Measurements from ENCODE around the gene PIGS.
A peak's percentile ranks its signal among the peaks of the same experiment; 100 is the strongest.

GRCh38 chr17:28576758-28577465, 5.6 kb upstream of the PIGS start, which contains the start of gene ALDOC:
- TF ChIP-seq, protein P1, sequence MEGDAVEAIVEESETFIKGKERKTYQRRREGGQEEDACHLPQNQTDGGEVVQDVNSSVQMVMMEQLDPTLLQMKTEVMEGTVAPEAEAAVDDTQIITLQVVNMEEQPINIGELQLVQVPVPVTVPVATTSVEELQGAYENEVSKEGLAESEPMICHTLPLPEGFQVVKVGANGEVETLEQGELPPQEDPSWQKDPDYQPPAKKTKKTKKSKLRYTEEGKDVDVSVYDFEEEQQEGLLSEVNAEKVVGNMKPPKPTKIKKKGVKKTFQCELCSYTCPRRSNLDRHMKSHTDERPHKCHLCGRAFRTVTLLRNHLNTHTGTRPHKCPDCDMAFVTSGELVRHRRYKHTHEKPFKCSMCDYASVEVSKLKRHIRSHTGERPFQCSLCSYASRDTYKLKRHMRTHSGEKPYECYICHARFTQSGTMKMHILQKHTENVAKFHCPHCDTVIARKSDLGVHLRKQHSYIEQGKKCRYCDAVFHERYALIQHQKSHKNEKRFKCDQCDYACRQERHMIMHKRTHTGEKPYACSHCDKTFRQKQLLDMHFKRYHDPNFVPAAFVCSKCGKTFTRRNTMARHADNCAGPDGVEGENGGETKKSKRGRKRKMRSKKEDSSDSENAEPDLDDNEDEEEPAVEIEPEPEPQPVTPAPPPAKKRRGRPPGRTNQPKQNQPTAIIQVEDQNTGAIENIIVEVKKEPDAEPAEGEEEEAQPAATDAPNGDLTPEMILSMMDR (IDR thresholded peaks at IDR 0.05) = no peak
- TF ChIP-seq POLR2A (IDR thresholded peaks at IDR 0.05) = peak in 3 of 4 donors; percentile 81 to 93 (median 83)
